ENCODE data around the gene DRD3. TPM values are rescaled to one million over a fixed set of nuclear protein-coding genes. Genes with fewer than 3 reads are reported as not detected.

Gene DRD3
- total and polyA plus RNA-seq, 2 donors from 2014 or later: not detected

- DNase-seq (no peak), FAIRE-seq (no peak)
- Histone ChIP-seq H3K9ac (ENCODE audit: low read length in 3 of 3) (no peak overlapping the region), H3K9me3 (ENCODE audit: control insufficient read depth in 2 of 3, insufficient read depth in 1 of 3, low read length in 3 of 3) (no peaks in the 10 kb centered on the region), H3K4me1 (ENCODE audit: control insufficient read depth in 2 of 3, insufficient read depth in 2 of 3, low read depth in 1 of 3, low read length in 3 of 3) (no peaks in the 10 kb centered on the region), H3K27me3 (ENCODE audit: control insufficient read depth, insufficient read depth, low read length) (no peaks in the 10 kb centered on the region), H3K27ac (ENCODE audit: low read depth in 2 of 2, low read length in 2 of 2) (no peak overlapping the region), H3K4me3 (ENCODE audit: low read length in 3 of 3) (no peak overlapping the region), H3K36me3 (ENCODE audit: control insufficient read depth in 2 of 3, insufficient read depth in 3 of 3, low read length in 3 of 3) (no peaks in the 10 kb centered on the region)
- intact Hi-C loops (cut with DNase I): no loop called here
- TF ChIP-seq CTCF (IDR thresholded peaks at IDR 0.05; ENCODE audit: borderline replicate concordance, extremely low read depth, insufficient read depth): no peak
These were observed 26.7 kb upstream of the DRD3 start for GRCh38 chr3:114205541-114205940.

GRCh38 chr3:114194750-114195149 lies 15.9 kb upstream of the DRD3 start:
- no peak overlapping the region for H3K9ac ChIP-seq (ENCODE audit: low read length in 3 of 3)
- no peaks in the 10 kb centered on the region for H3K27me3 ChIP-seq (ENCODE audit: control insufficient read depth, insufficient read depth, low read length)
- H3K27ac ChIP-seq (ENCODE audit: low read depth in 2 of 2, low read length in 2 of 2): no peak overlapping the region
- H3K36me3 ChIP-seq (ENCODE audit: control insufficient read depth in 2 of 3, insufficient read depth in 3 of 3, low read length in 3 of 3): no peaks in the 10 kb centered on the region
- DNase-seq (no peak), FAIRE-seq (no peak)
- no peak for TF ChIP-seq CTCF (IDR thresholded peaks at IDR 0.05; ENCODE audit: borderline replicate concordance, extremely low read depth, insufficient read depth)
- no peaks in the 10 kb centered on the region for H3K9me3 ChIP-seq (ENCODE audit: control insufficient read depth in 2 of 3, insufficient read depth in 1 of 3, low read length in 3 of 3)
- intact Hi-C loops (cut with DNase I): no loop called here
- no peak overlapping the region for H3K4me3 ChIP-seq (ENCODE audit: low read length in 3 of 3)
- H3K4me1 ChIP-seq (ENCODE audit: control insufficient read depth in 2 of 3, insufficient read depth in 2 of 3, low read depth in 1 of 3, low read length in 3 of 3): no peaks in the 10 kb centered on the region

- intact Hi-C loops (cut with DNase I): no loop called here
- H3K9ac ChIP-seq (ENCODE audit: low read length in 3 of 3): no peak overlapping the region
- FAIRE-seq (no peak), DNase-seq (peak in 1 of 5 donors; percentile 6)
- H3K27me3 ChIP-seq (ENCODE audit: control insufficient read depth, insufficient read depth, low read length): no peaks in the 10 kb centered on the region
- no peaks in the 10 kb centered on the region for H3K36me3 ChIP-seq (ENCODE audit: control insufficient read depth in 2 of 3, insufficient read depth in 3 of 3, low read length in 3 of 3)
- H3K9me3 ChIP-seq (ENCODE audit: control insufficient read depth in 2 of 3, insufficient read depth in 1 of 3, low read length in 3 of 3): no peaks in the 10 kb centered on the region
- H3K4me3 ChIP-seq (ENCODE audit: low read length in 3 of 3): no peak overlapping the region
- no peak overlapping the region for H3K27ac ChIP-seq (ENCODE audit: low read depth in 2 of 2, low read length in 2 of 2)
- H3K4me1 ChIP-seq (ENCODE audit: control insufficient read depth in 2 of 3, insufficient read depth in 2 of 3, low read depth in 1 of 3, low read length in 3 of 3): no peaks in the 10 kb centered on the region
- no peak for TF ChIP-seq CTCF (IDR thresholded peaks at IDR 0.05; ENCODE audit: borderline replicate concordance, extremely low read depth, insufficient read depth)
These were observed 13.3 kb upstream of the DRD3 start for GRCh38 chr3:114192136-114192535.

GRCh38 chr3:114186501-114186900 lies 7.6 kb upstream of the DRD3 start:
- Histone ChIP-seq H3K36me3 (ENCODE audit: control insufficient read depth in 2 of 3, insufficient read depth in 3 of 3, low read length in 3 of 3) (no peaks in the 10 kb centered on the region), H3K9me3 (ENCODE audit: control insufficient read depth in 2 of 3, insufficient read depth in 1 of 3, low read length in 3 of 3) (peaks cover 0 to 7% (median 0%) of the 10 kb centered on the region in 3 donors), H3K9ac (ENCODE audit: low read length in 3 of 3) (no peak overlapping the region), H3K27ac (ENCODE audit: low read depth in 2 of 2, low read length in 2 of 2) (no peak overlapping the region), H3K27me3 (ENCODE audit: control insufficient read depth, insufficient read depth, low read length) (no peaks in the 10 kb centered on the region), H3K4me1 (ENCODE audit: control insufficient read depth in 2 of 3, insufficient read depth in 2 of 3, low read depth in 1 of 3, low read length in 3 of 3) (no peaks in the 10 kb centered on the region), H3K4me3 (ENCODE audit: low read length in 3 of 3) (no peak overlapping the region)
- DNase-seq (no peak), FAIRE-seq (no peak)
- intact Hi-C loops (cut with DNase I): no loop called here
- TF ChIP-seq CTCF (IDR thresholded peaks at IDR 0.05; ENCODE audit: borderline replicate concordance, extremely low read depth, insufficient read depth): no peak
